Endothelial cell (in vitro differentiated cells): ENCODE results near the gene CIAO2B. TPM values are rescaled to one million over a fixed set of nuclear protein-coding genes. Genes with fewer than 3 reads are reported as not detected.

ENCODE experiments used
- DNase-seq: peaks from one replicate; pipeline ENCODE4 v3.0.0; 2021; ENCODE audit warnings: low spot score
- H3K27ac Mint-ChIP-seq: one replicate; pipeline ENCODE4 v1.8.0; 2021; ENCODE audit warnings: mixed read lengths, inconsistent platforms; ENCODE audit not compliant: unreplicated experiment
- H3K27me3 Mint-ChIP-seq: one replicate; pipeline ENCODE4 v1.8.0; 2021; ENCODE audit warnings: mild to moderate bottlenecking, moderate library complexity, mixed read lengths, inconsistent platforms; ENCODE audit not compliant: unreplicated experiment
- H3K36me3 Mint-ChIP-seq: one replicate; pipeline ENCODE4 v1.8.0; 2021; ENCODE audit warnings: mild to moderate bottlenecking, low read depth, mixed read lengths, inconsistent platforms; ENCODE audit not compliant: unreplicated experiment
- H3K4me1 Mint-ChIP-seq: one replicate; pipeline ENCODE4 v1.8.0; 2021; ENCODE audit warnings: mild to moderate bottlenecking, mixed read lengths, inconsistent platforms; ENCODE audit not compliant: unreplicated experiment
- H3K4me3 Mint-ChIP-seq: one replicate; pipeline ENCODE4 v1.8.0; 2021; ENCODE audit warnings: mild to moderate bottlenecking, mixed read lengths, inconsistent platforms; ENCODE audit not compliant: unreplicated experiment
- H3K9me3 Mint-ChIP-seq: one replicate; pipeline ENCODE4 v1.8.0; 2021; ENCODE audit warnings: mixed read lengths, inconsistent platforms; ENCODE audit not compliant: unreplicated experiment
- total RNA-seq: library from RNA; stranded (reverse); fragmentation: NEBNext Ultra II Directional; extraction: Animal tissue kit (Norgen Biotek cat#: 25700); gene quantifications from one replicate; pipeline ENCODE4 v1.2.1, GENCODE V29; 2021; ENCODE audit not compliant: unreplicated experiment
- TF ChIP-seq, protein P1 (sequence below): fragments of 200-600 bp; sonication (generic); IDR thresholded peaks from one replicate; pipeline ENCODE4 v1.5.0; 2021; ENCODE audit warnings: antibody characterized with exemption; ENCODE audit not compliant: unreplicated experiment

Gene CIAO2B
- total RNA-seq, 1 donor from 2014 or later, result 38.8 TPM

GRCh38 chr16:66915041-66915440, 19.2 kb downstream of the CIAO2B start:
- H3K27me3 Mint-ChIP-seq, result peaks cover 8% of the 10 kb centered on the region
- H3K4me3 Mint-ChIP-seq, result no peak overlapping the region
- no peaks in the 10 kb centered on the region for H3K9me3 Mint-ChIP-seq
- H3K27ac Mint-ChIP-seq, result no peak overlapping the region
- DNase-seq, result no peak
- H3K4me1 Mint-ChIP-seq, result no peaks in the 10 kb centered on the region
- no peaks in the 10 kb centered on the region for H3K36me3 Mint-ChIP-seq
- TF ChIP-seq, protein P1, sequence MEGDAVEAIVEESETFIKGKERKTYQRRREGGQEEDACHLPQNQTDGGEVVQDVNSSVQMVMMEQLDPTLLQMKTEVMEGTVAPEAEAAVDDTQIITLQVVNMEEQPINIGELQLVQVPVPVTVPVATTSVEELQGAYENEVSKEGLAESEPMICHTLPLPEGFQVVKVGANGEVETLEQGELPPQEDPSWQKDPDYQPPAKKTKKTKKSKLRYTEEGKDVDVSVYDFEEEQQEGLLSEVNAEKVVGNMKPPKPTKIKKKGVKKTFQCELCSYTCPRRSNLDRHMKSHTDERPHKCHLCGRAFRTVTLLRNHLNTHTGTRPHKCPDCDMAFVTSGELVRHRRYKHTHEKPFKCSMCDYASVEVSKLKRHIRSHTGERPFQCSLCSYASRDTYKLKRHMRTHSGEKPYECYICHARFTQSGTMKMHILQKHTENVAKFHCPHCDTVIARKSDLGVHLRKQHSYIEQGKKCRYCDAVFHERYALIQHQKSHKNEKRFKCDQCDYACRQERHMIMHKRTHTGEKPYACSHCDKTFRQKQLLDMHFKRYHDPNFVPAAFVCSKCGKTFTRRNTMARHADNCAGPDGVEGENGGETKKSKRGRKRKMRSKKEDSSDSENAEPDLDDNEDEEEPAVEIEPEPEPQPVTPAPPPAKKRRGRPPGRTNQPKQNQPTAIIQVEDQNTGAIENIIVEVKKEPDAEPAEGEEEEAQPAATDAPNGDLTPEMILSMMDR, result no peak

DNA sequence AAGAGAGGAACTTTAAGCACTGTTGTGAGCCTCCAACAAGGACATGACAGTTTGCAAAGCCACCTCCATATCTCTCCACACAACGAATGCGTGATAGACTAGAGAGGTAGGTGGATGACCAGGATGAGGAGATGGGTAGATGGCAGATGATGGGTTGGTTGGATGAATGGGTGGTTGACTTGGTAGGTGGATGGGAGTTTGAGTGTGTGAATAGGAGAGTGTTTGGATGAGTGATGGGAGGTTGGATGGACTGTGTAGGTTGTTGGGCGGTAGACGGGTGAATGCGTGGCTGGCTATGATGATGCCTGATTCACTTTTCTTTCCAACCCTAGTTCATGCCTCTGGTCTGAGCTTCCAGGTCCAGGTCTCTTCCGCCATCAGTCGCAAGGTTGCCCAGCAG, 19.7 kb downstream of the CIAO2B start:
- Mint-ChIP-seq H3K27ac (no peak overlapping the region), H3K27me3 (peaks cover 9% of the 10 kb centered on the region), H3K4me3 (no peak overlapping the region), H3K36me3 (no peaks in the 10 kb centered on the region), H3K9me3 (no peaks in the 10 kb centered on the region), H3K4me1 (no peaks in the 10 kb centered on the region)
- DNase-seq, result no peak
- TF ChIP-seq, protein P1, result no peak

DNA sequence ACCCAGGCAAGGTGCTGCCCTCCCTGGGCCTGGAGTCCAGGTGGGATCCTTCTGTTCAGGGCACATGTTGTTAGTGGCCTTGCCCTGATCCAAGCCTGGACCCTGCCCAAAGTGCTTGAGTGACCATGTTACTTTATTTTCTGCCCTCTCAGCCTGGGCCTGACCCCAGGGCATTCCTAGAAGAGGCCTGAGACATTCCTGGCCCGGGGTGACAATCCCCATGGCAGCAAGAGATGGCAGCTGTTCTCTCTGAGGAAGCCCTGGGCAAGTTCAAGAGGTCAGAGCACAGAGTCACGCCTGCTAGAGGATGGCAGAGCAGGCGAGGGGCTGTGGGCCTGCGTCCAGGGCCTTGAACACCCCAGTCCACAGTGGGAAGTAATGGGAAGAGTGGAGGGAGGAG, 20.5 kb downstream of the CIAO2B start:
- H3K4me3 Mint-ChIP-seq, result no peak overlapping the region
- no peak overlapping the region for H3K27ac Mint-ChIP-seq
- no peaks in the 10 kb centered on the region for H3K9me3 Mint-ChIP-seq
- TF ChIP-seq, protein P1, result no peak
- no peaks in the 10 kb centered on the region for H3K36me3 Mint-ChIP-seq
- H3K4me1 Mint-ChIP-seq, result no peaks in the 10 kb centered on the region
- peaks cover 7% of the 10 kb centered on the region for H3K27me3 Mint-ChIP-seq
- no peak for DNase-seq

- no peaks in the 10 kb centered on the region for H3K36me3 Mint-ChIP-seq
- H3K27ac Mint-ChIP-seq, result no peak overlapping the region
- peaks cover 9% of the 10 kb centered on the region for H3K27me3 Mint-ChIP-seq
- no peaks in the 10 kb centered on the region for H3K9me3 Mint-ChIP-seq
- no peak overlapping the region for H3K4me3 Mint-ChIP-seq
- TF ChIP-seq, protein P1, result no peak
- H3K4me1 Mint-ChIP-seq, result no peaks in the 10 kb centered on the region
- DNase-seq, result no peak
Measured at GRCh38 chr16:66913081-66913480, 21.1 kb downstream of the CIAO2B start.

- Mint-ChIP-seq H3K9me3 (no peaks in the 10 kb centered on the region), H3K27ac (no peak overlapping the region), H3K4me1 (no peaks in the 10 kb centered on the region), H3K4me3 (no peak overlapping the region), H3K36me3 (no peaks in the 10 kb centered on the region), H3K27me3 (peaks cover 9% of the 10 kb centered on the region)
- TF ChIP-seq, protein P1, result no peak
- no peak for DNase-seq
Measured at GRCh38 chr16:66911801-66912200, 22.4 kb downstream of the CIAO2B start.
